ENCODE measurements around the gene ZNF124. TPM values are rescaled to one million over a fixed set of nuclear protein-coding genes. Genes with fewer than 3 reads are reported as not detected.
"Not testable (repeated sequence)": the region's sequence is repeated elsewhere in the genome, so short reads cannot be mapped to it uniquely, and the experiment has no call there.

The ZNF124 gene
- total and polyA plus RNA-seq, 7 donors, result 1.1 to 10.9 (median 6.8) TPM

DNA sequence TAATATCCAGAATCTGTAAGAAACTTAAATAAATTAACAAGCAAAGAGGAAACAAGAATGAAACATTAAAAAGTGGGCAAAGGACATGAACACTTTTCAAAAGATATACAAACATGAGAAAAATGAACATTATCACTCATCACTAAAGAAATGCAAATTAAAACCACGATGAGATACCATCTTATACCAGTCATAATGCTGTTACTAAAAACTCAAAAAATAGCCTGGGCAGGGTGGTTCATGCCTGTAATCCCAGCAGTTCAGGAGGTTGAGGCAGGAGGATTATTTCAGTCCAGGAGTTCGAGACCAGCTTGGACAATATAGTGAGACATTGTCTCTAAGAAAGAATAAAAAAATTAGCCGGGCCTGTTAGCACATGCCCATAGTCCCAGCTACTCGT, 6.1 kb downstream of the ZNF124 start:
- ATAC-seq, result no peak
- Histone ChIP-seq H3K27ac (no peak overlapping the region), H3K4me3 (no peak overlapping the region), H3K9me3 (peaks cover 53% of the 10 kb centered on the region), H3K36me3 (ENCODE audit: insufficient read depth in 1 of 2, low read depth in 1 of 2) (peaks cover 0 to 2% of the 10 kb centered on the region in 2 donors), H3K4me1 (no peaks in the 10 kb centered on the region), H3K27me3 (ENCODE audit: insufficient read depth in 3 of 3, low read length in 2 of 3) (no peaks in the 10 kb centered on the region)
- DNase-seq, result no peak
- TF ChIP-seq, protein P1, sequence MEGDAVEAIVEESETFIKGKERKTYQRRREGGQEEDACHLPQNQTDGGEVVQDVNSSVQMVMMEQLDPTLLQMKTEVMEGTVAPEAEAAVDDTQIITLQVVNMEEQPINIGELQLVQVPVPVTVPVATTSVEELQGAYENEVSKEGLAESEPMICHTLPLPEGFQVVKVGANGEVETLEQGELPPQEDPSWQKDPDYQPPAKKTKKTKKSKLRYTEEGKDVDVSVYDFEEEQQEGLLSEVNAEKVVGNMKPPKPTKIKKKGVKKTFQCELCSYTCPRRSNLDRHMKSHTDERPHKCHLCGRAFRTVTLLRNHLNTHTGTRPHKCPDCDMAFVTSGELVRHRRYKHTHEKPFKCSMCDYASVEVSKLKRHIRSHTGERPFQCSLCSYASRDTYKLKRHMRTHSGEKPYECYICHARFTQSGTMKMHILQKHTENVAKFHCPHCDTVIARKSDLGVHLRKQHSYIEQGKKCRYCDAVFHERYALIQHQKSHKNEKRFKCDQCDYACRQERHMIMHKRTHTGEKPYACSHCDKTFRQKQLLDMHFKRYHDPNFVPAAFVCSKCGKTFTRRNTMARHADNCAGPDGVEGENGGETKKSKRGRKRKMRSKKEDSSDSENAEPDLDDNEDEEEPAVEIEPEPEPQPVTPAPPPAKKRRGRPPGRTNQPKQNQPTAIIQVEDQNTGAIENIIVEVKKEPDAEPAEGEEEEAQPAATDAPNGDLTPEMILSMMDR (IDR thresholded peaks at IDR 0.05), result no peak
- 95 to 98% (median 98%) methylated on average over 4 of the region's 4 CpGs for WGBS, 3 donors
- intact Hi-C loops (cut with DNase I), result loop anchor here (5.0 to 10.0 kb wide), 3 partner anchors 33 to 61 kb away; partner anchors contain the start of gene ZNF669 (in 1 of the 2)

DNA sequence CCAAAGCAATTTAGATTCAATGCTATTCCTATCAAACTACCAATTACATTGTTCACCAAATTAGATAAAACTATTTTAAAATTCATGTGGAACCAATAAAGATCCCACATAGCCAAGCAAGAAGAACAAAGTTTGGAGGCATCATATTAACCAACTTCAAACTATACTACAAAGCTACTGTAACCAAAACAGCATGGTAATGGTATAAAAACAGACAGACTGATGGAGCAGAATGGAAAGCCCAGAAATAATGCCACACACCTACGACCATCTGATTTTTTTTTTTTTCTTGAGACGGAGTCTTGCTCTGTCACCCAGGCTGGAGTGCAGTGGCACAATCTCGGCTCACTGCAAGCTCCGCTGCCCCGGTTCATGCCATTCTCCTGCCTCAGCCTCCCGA, 7.1 kb downstream of the ZNF124 start:
- H3K27me3 ChIP-seq (ENCODE audit: insufficient read depth in 3 of 3, low read length in 2 of 3), result no peaks in the 10 kb centered on the region
- intact Hi-C loops (cut with DNase I), result loop anchor here (5.0 to 10.0 kb wide), 3 partner anchors 32 to 60 kb away; partner anchors contain the start of gene ZNF669 (in 1 of the 2)
- H3K4me1 ChIP-seq, result no peaks in the 10 kb centered on the region
- peaks cover 0 to 2% of the 10 kb centered on the region in 2 donors for H3K36me3 ChIP-seq (ENCODE audit: insufficient read depth in 1 of 2, low read depth in 1 of 2)
- no peak for ATAC-seq
- 98 to 100% (median 98%) methylated on average over 6 of the region's 6 CpGs for WGBS, 3 donors
- peaks cover 63% of the 10 kb centered on the region for H3K9me3 ChIP-seq
- H3K27ac ChIP-seq, result no peak overlapping the region
- DNase-seq, result no peak
- TF ChIP-seq, protein P1 (IDR thresholded peaks at IDR 0.05), result no peak
- H3K4me3 ChIP-seq, result no peak overlapping the region

DNA sequence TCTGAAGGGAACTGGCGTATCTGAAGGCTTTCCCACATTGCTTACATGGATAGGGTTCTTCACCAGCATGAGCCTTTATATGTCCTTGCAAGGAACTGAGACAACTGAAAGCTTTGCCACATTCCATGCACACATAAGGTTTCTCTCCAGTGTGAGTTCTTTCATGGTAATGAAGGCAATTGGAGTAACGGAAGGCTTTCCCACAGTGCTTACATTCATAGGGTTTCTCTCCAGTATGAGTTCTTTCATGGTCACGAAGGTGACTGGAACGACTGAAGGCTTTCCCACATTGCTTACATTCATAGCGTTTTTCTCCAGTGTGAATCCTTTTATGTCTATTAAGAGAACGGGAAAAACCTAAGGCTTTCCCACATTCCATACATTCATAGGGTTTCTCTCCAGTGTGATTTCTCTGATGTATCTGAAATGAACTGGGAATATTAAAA, 15.0 kb downstream of the ZNF124 start:
- Histone ChIP-seq H3K9me3 (peaks cover 98% of the 10 kb centered on the region), H3K4me3 (no peak overlapping the region), H3K27ac (no peak overlapping the region), H3K27me3 (ENCODE audit: insufficient read depth in 3 of 3, low read length in 2 of 3) (no peaks in the 10 kb centered on the region), H3K36me3 (ENCODE audit: insufficient read depth in 1 of 2, low read depth in 1 of 2) (peaks cover 15 to 35% of the 10 kb centered on the region in 2 donors), H3K4me1 (no peaks in the 10 kb centered on the region)
- no peak for ATAC-seq
- intact Hi-C loops (cut with DNase I), result no loop called here
- WGBS, 3 donors, result 97 to 99% (median 97%) methylated on average over 6 of the region's 6 CpGs
- TF ChIP-seq, protein P1 (IDR thresholded peaks at IDR 0.05), result no peak
- DNase-seq, result no peak

DNA sequence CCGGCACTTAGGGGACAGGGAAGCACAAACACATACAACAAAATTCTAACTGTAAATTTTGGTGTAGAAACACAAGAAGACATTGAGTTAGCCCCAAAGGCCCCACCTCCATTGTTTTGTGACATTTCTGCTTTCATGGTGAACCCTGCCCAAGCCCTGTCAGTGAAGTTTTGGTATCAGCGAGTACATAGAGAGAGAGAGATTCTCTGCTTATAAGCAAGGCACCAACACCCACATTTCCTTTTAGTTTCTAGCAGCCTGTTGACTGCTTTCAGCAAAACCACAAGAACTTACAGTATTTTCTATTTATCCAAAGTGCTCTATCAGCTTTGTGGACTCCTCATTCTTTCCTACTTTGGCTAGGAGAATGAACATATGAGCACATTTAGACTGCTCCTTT, 24.0 kb downstream of the ZNF124 start:
- intact Hi-C loops (cut with DNase I), result no loop called here
- DNase-seq (no peak), ATAC-seq (no peak)
- Histone ChIP-seq H3K36me3 (ENCODE audit: insufficient read depth in 1 of 2, low read depth in 1 of 2) (peaks cover 5 to 7% of the 10 kb centered on the region in 2 donors), H3K9me3 (peaks cover 68% of the 10 kb centered on the region), H3K4me3 (no peak overlapping the region), H3K27ac (no peak overlapping the region), H3K27me3 (ENCODE audit: insufficient read depth in 3 of 3, low read length in 2 of 3) (no peaks in the 10 kb centered on the region), H3K4me1 (no peaks in the 10 kb centered on the region)
- TF ChIP-seq, protein P1 (IDR thresholded peaks at IDR 0.05), result no peak
- WGBS, 3 donors, result 95 to 98% (median 97%) methylated on average over 2 of the region's 2 CpGs

DNA sequence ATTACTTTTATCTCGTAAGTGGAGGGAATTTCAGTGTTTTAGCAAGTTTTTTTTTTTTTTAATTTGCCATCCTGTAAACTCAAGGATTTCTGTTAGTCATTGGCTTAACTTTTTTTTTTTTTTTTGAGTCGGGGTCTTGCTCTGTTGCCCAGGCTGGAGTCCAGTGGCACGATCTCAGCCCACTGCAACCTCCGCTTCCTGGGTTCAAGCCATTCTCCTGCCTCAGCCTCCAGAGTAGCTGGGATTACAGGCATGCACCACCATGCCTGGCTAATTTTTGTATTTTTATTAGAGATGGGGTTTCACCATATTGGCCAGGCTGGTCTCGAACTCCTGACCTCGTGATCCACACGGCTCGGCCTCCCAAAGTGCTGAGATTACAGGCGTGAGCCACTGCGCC, 24.7 kb downstream of the ZNF124 start:
- WGBS, 3 donors, result 94 to 99% (median 96%) methylated on average over 10 of the region's 10 CpGs
- peaks cover 62% of the 10 kb centered on the region for H3K9me3 ChIP-seq
- H3K36me3 ChIP-seq (ENCODE audit: insufficient read depth in 1 of 2, low read depth in 1 of 2), result not testable (repeated sequence)

More for the DNA sequence above, 24.7 kb downstream of the ZNF124 start:
- ATAC-seq; DNase-seq; intact Hi-C loops (cut with DNase I); H3K27me3 ChIP-seq (ENCODE audit: insufficient read depth in 3 of 3, low read length in 2 of 3); H3K4me1 ChIP-seq; H3K27ac ChIP-seq; H3K4me3 ChIP-seq: not testable (repeated sequence)
